H1 (cell line): ENCODE data around the gene STARD13. TPM values are rescaled to one million over a fixed set of nuclear protein-coding genes. Genes with fewer than 3 reads are reported as not detected.
A peak's percentile ranks its signal among the peaks of the same experiment; 100 is the strongest.

Source experiments
- CTCF ChIA-PET: fragments of 300-600 bp; sonication (Branson Sonifier 250); formaldehyde crosslinking; loops from one replicate; lab custom pipeline; 2021; ENCODE audit not compliant: partially characterized antibody; lab: Charles Lee
- POLR2A ChIA-PET: fragments of 300-600 bp; sonication (Branson Sonifier 250); formaldehyde crosslinking; loops from one replicate; lab custom pipeline; 2021; ENCODE audit warnings: inconsistent platforms; ENCODE audit not compliant: partially characterized antibody; lab: Charles Lee
- DNase-seq, 2 experiments: peaks; one replicate each; pipeline versions ENCODE4 v3.0.0 to v3.0.0-alpha.2; 2010 to 2022; ENCODE audit warnings: low spot score in 2 of 2, low read depth in 1 of 2, mixed read lengths in 1 of 2
- FAIRE-seq: peaks from 2 replicates; lab custom pipeline; 2011; peaks lifted over from hg19 to GRCh38; lab: Jason Lieb, UNC
- H2AFZ ChIP-seq: 2 replicates; pipeline ENCODE4 v1.8.1; 2012; ENCODE audit warnings: low read length, inconsistent platforms
- H2AK5ac ChIP-seq: 2 replicates; pipeline ENCODE4 v1.6.1; 2013; ENCODE audit warnings: low read depth, low read length
- H2BK120ac ChIP-seq: replicated peaks from 2 replicates; pipeline ENCODE3; 2013; ENCODE audit warnings: low read depth, low read length, inconsistent platforms
- H2BK12ac ChIP-seq: 2 replicates; pipeline ENCODE4 v1.6.1; 2013; ENCODE audit warnings: low read depth, low read length
- H2BK15ac ChIP-seq: 2 replicates; pipeline ENCODE4 v1.6.1; 2013; ENCODE audit warnings: low read length
- H2BK20ac ChIP-seq: 2 replicates; pipeline ENCODE4 v1.6.1; 2013; ENCODE audit warnings: low read length
- H2BK5ac ChIP-seq: 2 replicates; pipeline ENCODE4 v1.6.1; 2013; ENCODE audit warnings: low read depth, low read length
- H3K14ac ChIP-seq: 2 replicates; pipeline ENCODE4 v1.6.1; 2013; ENCODE audit warnings: inconsistent platforms; ENCODE audit not compliant: insufficient read length
- H3K18ac ChIP-seq: 2 replicates; pipeline ENCODE4 v1.6.1; 2013; ENCODE audit warnings: low read length; ENCODE audit errors: extremely low read depth
- H3K23ac ChIP-seq: 2 replicates; pipeline ENCODE4 v1.6.1; 2013; ENCODE audit warnings: inconsistent platforms; ENCODE audit not compliant: insufficient read length
- H3K23me2 ChIP-seq: 2 replicates; pipeline ENCODE4 v1.6.1; 2013; ENCODE audit warnings: low read depth, low read length
- H3K27ac ChIP-seq: 2 replicates; pipeline ENCODE4 v1.6.1; 2011; ENCODE audit warnings: low read depth, low read length, inconsistent platforms
- H3K27me3 ChIP-seq, 4 experiments: replicated peaks in 1 of 4; 1 replicate in 1 of 4; 2 replicates in 3 of 4; pipeline versions ENCODE4 v1.6.1 to v1.8.1; 2011 to 2013; ENCODE audit warnings: low read length in 3 of 4, mild to moderate bottlenecking in 3 of 4, inconsistent platforms in 2 of 4, mixed read lengths in 2 of 4, moderate library complexity in 1 of 4; ENCODE audit not compliant: control insufficient read depth in 3 of 4, insufficient read depth in 3 of 4; ENCODE audit errors: extremely low read depth in 1 of 4
- H3K36me3 ChIP-seq, 4 experiments: 2 replicates each; pipeline versions ENCODE4 v1.6.1 to v1.8.1; 2011 to 2013; ENCODE audit warnings: mild to moderate bottlenecking in 4 of 4, low read length in 3 of 4, moderate library complexity in 2 of 4, control low read depth in 1 of 4, inconsistent platforms in 1 of 4; ENCODE audit not compliant: insufficient read depth in 4 of 4, control insufficient read depth in 2 of 4
- H3K4ac ChIP-seq: replicated peaks from 2 replicates; pipeline ENCODE3; 2013; ENCODE audit warnings: low read length, low read depth, mixed read lengths, inconsistent platforms; ENCODE audit not compliant: insufficient read length
- H3K4me1 ChIP-seq, 4 experiments: replicated peaks in 1 of 4; 1 replicate in 1 of 4; 2 replicates in 3 of 4; pipeline versions ENCODE4 v1.6.1 to v1.8.1; 2011 to 2013; ENCODE audit warnings: low read length in 3 of 4, inconsistent platforms in 2 of 4, mixed read lengths in 1 of 4; ENCODE audit not compliant: insufficient read depth in 4 of 4, control insufficient read depth in 3 of 4
- H3K4me2 ChIP-seq, 2 experiments: 2 replicates each; pipeline versions ENCODE4 v1.6.1 to v1.8.1; 2011 to 2013; ENCODE audit warnings: low read depth in 2 of 2, low read length in 2 of 2, control low read depth in 1 of 2, inconsistent platforms in 1 of 2, mild to moderate bottlenecking in 1 of 2; ENCODE audit not compliant: insufficient read depth in 1 of 2
- H3K4me3 ChIP-seq, 4 experiments: fragments of 200-600, 300-600 bp in 1 of 4; sonication (generic), shearing (Covaris generic), sonication (Bioruptor Twin) in 1 of 4; 2 replicates each; pipeline versions ENCODE4 v1.5.1 to v1.8.1; 2011 to 2016; ENCODE audit warnings: low read length in 4 of 4, low read depth in 3 of 4, control low read depth in 2 of 4, inconsistent platforms in 2 of 4, mild to moderate bottlenecking in 2 of 4, mixed read lengths in 1 of 4, moderate library complexity in 1 of 4; ENCODE audit not compliant: insufficient read depth in 2 of 4; ENCODE audit errors: extremely low read depth in 1 of 4
- H3K56ac ChIP-seq: replicated peaks from 2 replicates; pipeline ENCODE3; 2013; ENCODE audit warnings: low read depth, mild to moderate bottlenecking, mixed read lengths, low read length, inconsistent platforms; ENCODE audit not compliant: insufficient read length
- H3K79me1 ChIP-seq: 2 replicates; pipeline ENCODE4 v1.6.1; 2013; ENCODE audit warnings: low read depth, low read length, control low read depth
- H3K79me2 ChIP-seq, 2 experiments: 2 replicates each; pipeline versions ENCODE4 v1.6.1 to v1.8.1; 2012 to 2013; ENCODE audit warnings: low read length in 2 of 2, mild to moderate bottlenecking in 2 of 2, inconsistent platforms in 1 of 2; ENCODE audit not compliant: insufficient read depth in 2 of 2, control insufficient read depth in 1 of 2
- H3K9ac ChIP-seq, 4 experiments: replicated peaks in 1 of 4; 1 replicate in 1 of 4; 2 replicates in 3 of 4; pipeline versions ENCODE4 v1.6.1 to v1.8.1; 2011 to 2013; ENCODE audit warnings: low read depth in 3 of 4, low read length in 3 of 4, control low read depth in 2 of 4, mild to moderate bottlenecking in 2 of 4, moderate library complexity in 2 of 4, inconsistent platforms in 1 of 4; ENCODE audit errors: extremely low read depth in 1 of 4
- H3K9me3 ChIP-seq, 2 experiments: 2 replicates each; pipeline versions ENCODE4 v1.6.1 to v1.8.1; 2012 to 2013; ENCODE audit warnings: mild to moderate bottlenecking in 2 of 2, moderate library complexity in 2 of 2, control low read depth in 1 of 2, inconsistent platforms in 1 of 2, low read depth in 1 of 2, low read length in 1 of 2, mixed read lengths in 1 of 2; ENCODE audit not compliant: insufficient read depth in 2 of 2
- H4K20me1 ChIP-seq, 2 experiments: replicated peaks in 1 of 2; 2 replicates each; pipeline versions ENCODE3 to v1.8.1; 2011 to 2013; ENCODE audit warnings: inconsistent platforms in 2 of 2, low read length in 2 of 2, mild to moderate bottlenecking in 1 of 2; ENCODE audit not compliant: insufficient read depth in 2 of 2, control insufficient read depth in 1 of 2
- H4K5ac ChIP-seq: 2 replicates; pipeline ENCODE4 v1.6.1; 2013; ENCODE audit warnings: low read length, low read depth, mixed read lengths, inconsistent platforms; ENCODE audit not compliant: insufficient read length
- H4K8ac ChIP-seq: 2 replicates; pipeline ENCODE4 v1.8.0; 2013; ENCODE audit warnings: mild to moderate bottlenecking, moderate library complexity, low read length, inconsistent platforms; ENCODE audit not compliant: insufficient read depth; ENCODE audit errors: extremely low read depth
- H4K91ac ChIP-seq: replicated peaks from 2 replicates; pipeline ENCODE3; 2013; ENCODE audit warnings: low read length, mixed read lengths, inconsistent platforms; ENCODE audit not compliant: insufficient read length
- BACH1 ChIP-seq: IDR thresholded peaks from 2 replicates; pipeline ENCODE4 v1.6.1; 2012; ENCODE audit warnings: low read length, improper control_type of control experiment
- CBX5 ChIP-seq: fragments of 300-800, 300-1000 bp; sonication (generic); IDR thresholded peaks from 2 replicates; pipeline ENCODE4 v1.7.1; 2016; ENCODE audit warnings: antibody characterized with exemption, low read length, low read depth
- CBX8 ChIP-seq: fragments of 300-800, 300-1000 bp; sonication (generic); IDR thresholded peaks from 2 replicates; pipeline ENCODE4 v1.7.1; 2016; ENCODE audit warnings: low read depth, low read length, borderline replicate concordance
- CHD1 ChIP-seq: IDR thresholded peaks from 2 replicates; pipeline ENCODE4 v1.6.1; 2012; ENCODE audit warnings: low read depth, low read length, improper control_type of control experiment
- EP300 ChIP-seq, 2 experiments: IDR thresholded peaks; 1 replicate in 1 of 2; 2 replicates in 1 of 2; pipeline ENCODE4 v1.6.1; 2011 to 2012; ENCODE audit warnings: low read depth in 2 of 2, low read length in 2 of 2, mild to moderate bottlenecking in 2 of 2, borderline replicate concordance in 1 of 2, inconsistent platforms in 1 of 2, moderate library complexity in 1 of 2
- KDM1A ChIP-seq: fragments of 200-600, 300-600 bp; sonication (generic); IDR thresholded peaks from 2 replicates; pipeline ENCODE4 v1.7.1; 2016; ENCODE audit warnings: mild to moderate bottlenecking, low read length, borderline replicate concordance
- RFX5 ChIP-seq: IDR thresholded peaks from 2 replicates; pipeline ENCODE4 v1.6.1; 2011; ENCODE audit warnings: low read depth, low read length, improper control_type of control experiment, borderline replicate concordance
- SAP30 ChIP-seq: fragments of 300-600 bp; sonication (generic); IDR thresholded peaks from 2 replicates; pipeline ENCODE4 v1.7.1; 2012; ENCODE audit warnings: low read length, moderate library complexity, mild to moderate bottlenecking, inconsistent platforms; ENCODE audit not compliant: insufficient read depth, insufficient replicate concordance
- TBP ChIP-seq: IDR thresholded peaks from 2 replicates; pipeline ENCODE4 v1.6.1; 2011; ENCODE audit warnings: low read depth, low read length, improper control_type of control experiment
- TCF12 ChIP-seq: IDR thresholded peaks from 2 replicates; pipeline ENCODE4 v1.6.1; 2011; ENCODE audit warnings: low read depth, mild to moderate bottlenecking, low read length
- ZNF274 ChIP-seq: IDR thresholded peaks from 2 replicates; pipeline ENCODE4 v1.7.0; 2012; ENCODE audit warnings: low read length, borderline replicate concordance; ENCODE audit errors: extremely low read depth
- WGBS, 2 experiments: shearing (Covaris generic) in 1 of 2; methylation state at CpG; one replicate each; pipeline versions ENCODE4 v1.1.6 to v1.1.7; 2013 to 2015; ENCODE audit warnings: low lambda C conversion rate in 2 of 2, mixed read lengths in 2 of 2, inconsistent platforms in 1 of 2, low coverage in 1 of 2, missing lambda C conversion rate in 1 of 2; ENCODE audit not compliant: insufficient replicate concordance in 2 of 2, insufficient coverage in 1 of 2, insufficient read length in 1 of 2; ENCODE audit errors: extremely low coverage in 1 of 2, missing lambda C conversion rate in 1 of 2; 5-methylcytosine and 5-hydroxymethylcytosine counted together
- polyA plus RNA-seq, 7 experiments: library from polyadenylated mRNA; depleted of rRNA in 3 of 7; stranded (reverse) in 5 of 7; unstranded in 2 of 7; fragments of >200 nt in 5 of 7; fragments of 200-250 nt in 2 of 7; gene quantifications; 1 replicate in 5 of 7; 2 replicates in 1 of 7; 4 replicates in 1 of 7; pipeline versions ENCODE4 v1.2.1 to v1.2.3, GENCODE V29; 2011 to 2013; ENCODE audit warnings: missing spikeins in 2 of 7, mixed read lengths in 2 of 7
- total RNA-seq: library from RNA; stranded (reverse); fragmentation: NEBNext Ultra II Directional; extraction: Animal tissue kit (Norgen Biotek cat#: 25700); gene quantifications from 2 replicates; pipeline ENCODE4 v1.2.1, GENCODE V29; 2021
- TF ChIP-seq, protein P1 (sequence below): IDR thresholded peaks from 2 replicates; pipeline ENCODE4 v1.6.1; 2011; ENCODE audit warnings: low read length, improper control_type of control experiment
- TF ChIP-seq, protein P2 (sequence below): IDR thresholded peaks from 2 replicates; pipeline ENCODE4 v1.6.1; 2012; ENCODE audit warnings: inconsistent platforms

Gene STARD13
- total and polyA plus RNA-seq, 2 of the 8 experiments (the other 6 are each of a cell fraction or from before 2014, with no cell fraction given): 0.82 to 2.9 TPM

DNA sequence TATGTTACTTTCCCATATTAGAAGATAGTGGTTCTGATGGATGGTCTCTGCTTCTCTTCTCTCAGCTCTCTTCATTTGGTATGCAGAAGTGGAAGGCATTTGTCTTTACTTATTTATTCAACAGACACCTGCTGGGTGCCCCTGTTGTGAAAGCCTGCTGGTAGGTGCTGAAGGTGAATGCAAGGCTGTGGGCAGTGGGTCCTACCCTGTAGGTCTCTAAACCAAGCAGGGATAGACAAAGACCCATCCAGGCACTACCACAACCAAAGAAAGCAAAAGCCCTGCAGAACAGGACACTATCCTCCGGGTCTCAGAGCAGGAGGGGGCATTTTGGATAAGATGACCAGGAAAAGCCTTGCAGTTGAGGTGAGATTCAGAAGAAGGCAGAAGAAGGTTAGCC is 106.1 kb downstream of the STARD13 start:
- Histone ChIP-seq H2BK12ac (no peak overlapping the region), H4K8ac (no peak overlapping the region), H3K9ac (no peak overlapping the region), H4K91ac (no peak overlapping the region), H3K79me1 (no peaks in the 10 kb centered on the region), H3K23me2 (no peaks in the 10 kb centered on the region; the same call in 1 of the 2 replicates), H3K9me3 (no peaks in the 10 kb centered on the region), H3K4me3 (no peak overlapping the region), H2BK15ac (no peak overlapping the region), H3K4me1 (peaks cover 0 to 4% (median 2%) of the 10 kb centered on the region in 4 experiments; a peak in 3 of 7 replicates), H3K18ac (no peak overlapping the region), H3K79me2 (no peaks in the 10 kb centered on the region), H2BK120ac (no peak overlapping the region), H2AK5ac (no peak overlapping the region), H3K14ac (no peak overlapping the region), H3K36me3 (no peaks in the 10 kb centered on the region), H4K20me1 (peaks cover 0 to 2% of the 10 kb centered on the region in 2 experiments), H3K27me3 (peaks cover 10 to 53% (median 19%) of the 10 kb centered on the region in 4 experiments), H3K23ac (no peak overlapping the region), H4K5ac (no peak overlapping the region), H2BK20ac (no peak overlapping the region), H2AFZ (no peak overlapping the region), H3K27ac (no peak overlapping the region), H3K4me2 (no peak overlapping the region), H3K56ac (no peak overlapping the region), H3K4ac (no peak overlapping the region), H2BK5ac (no peak overlapping the region)
- DNase-seq (no peak), FAIRE-seq (no peak)
- 70% methylated on average over 1 of the region's 1 CpG; no CpG with 5 or more reads in 1 of the 2 experiments for WGBS, 2 experiments
- ChIA-PET POLR2A (no interaction called here), CTCF (no interaction called here)
- TF ChIP-seq KDM1A (no peak), TCF12 (0 out of 2 replicates have a peak, but pooled peaks have one; percentile 67), CBX5 (no peak), SAP30 (no peak), CHD1 (no peak), TBP (no peak), BACH1 (no peak), EP300 (IDR thresholded peaks at IDR 0.05; ENCODE audit: borderline replicate concordance in 1 of 2, low read depth in 2 of 2, low read length in 2 of 2) (no peak), CBX8 (no peak), ZNF274 (no peak), RFX5 (no peak)
- TF ChIP-seq, protein P1, sequence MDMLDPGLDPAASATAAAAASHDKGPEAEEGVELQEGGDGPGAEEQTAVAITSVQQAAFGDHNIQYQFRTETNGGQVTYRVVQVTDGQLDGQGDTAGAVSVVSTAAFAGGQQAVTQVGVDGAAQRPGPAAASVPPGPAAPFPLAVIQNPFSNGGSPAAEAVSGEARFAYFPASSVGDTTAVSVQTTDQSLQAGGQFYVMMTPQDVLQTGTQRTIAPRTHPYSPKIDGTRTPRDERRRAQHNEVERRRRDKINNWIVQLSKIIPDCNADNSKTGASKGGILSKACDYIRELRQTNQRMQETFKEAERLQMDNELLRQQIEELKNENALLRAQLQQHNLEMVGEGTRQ: no peak
- TF ChIP-seq, protein P2, sequence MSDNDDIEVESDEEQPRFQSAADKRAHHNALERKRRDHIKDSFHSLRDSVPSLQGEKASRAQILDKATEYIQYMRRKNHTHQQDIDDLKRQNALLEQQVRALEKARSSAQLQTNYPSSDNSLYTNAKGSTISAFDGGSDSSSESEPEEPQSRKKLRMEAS: no peak
